ENCODE data around the gene ATOX1. TPM values are rescaled to one million over a fixed set of nuclear protein-coding genes. Genes with fewer than 3 reads are reported as not detected.

The ATOX1 gene
- total RNA-seq, 4 donors from 2014 or later, result 59.0 to 185 (median 92.1) TPM

GRCh38 chr5:151708126-151708525 is 50.3 kb downstream of the ATOX1 start:
- Histone ChIP-seq H3K4me3 (no peak overlapping the region), H3K36me3 (no peaks in the 10 kb centered on the region), H3K9me3 (no peaks in the 10 kb centered on the region), H3K27ac (no peak overlapping the region), H3K4me1 (peaks cover 7% of the 10 kb centered on the region), H3K27me3 (no peaks in the 10 kb centered on the region)
- no peak for DNase-seq (ENCODE audit: low spot score in 2 of 2)
- TF ChIP-seq POLR2AphosphoS5 (IDR thresholded peaks at IDR 0.05), result no peak
- no peak for TF ChIP-seq POLR2A (IDR thresholded peaks at IDR 0.05)
- no peak for TF ChIP-seq CTCF (IDR thresholded peaks at IDR 0.05)
- TF ChIP-seq EP300 (IDR thresholded peaks at IDR 0.05), result no peak

- no peak overlapping the region for H3K4me3 ChIP-seq
- no peaks in the 10 kb centered on the region for H3K36me3 ChIP-seq
- no peak for DNase-seq (ENCODE audit: low spot score in 2 of 2)
- H3K27me3 ChIP-seq, result no peaks in the 10 kb centered on the region
- peaks cover 7% of the 10 kb centered on the region for H3K4me1 ChIP-seq
- no peak overlapping the region for H3K27ac ChIP-seq
- WGBS, result 56% methylated on average over 2 of the region's 2 CpGs
- H3K9me3 ChIP-seq, result no peaks in the 10 kb centered on the region
- TF ChIP-seq POLR2A (IDR thresholded peaks at IDR 0.05), result no peak
- TF ChIP-seq POLR2AphosphoS5 (IDR thresholded peaks at IDR 0.05), result no peak
- TF ChIP-seq CTCF (IDR thresholded peaks at IDR 0.05), result no peak
- TF ChIP-seq EP300 (IDR thresholded peaks at IDR 0.05), result no peak
Observed at GRCh38 chr5:151707567-151707966, 50.9 kb downstream of the ATOX1 start.

GRCh38 chr5:151706906-151707305 is 51.5 kb downstream of the ATOX1 start:
- TF ChIP-seq CTCF (IDR thresholded peaks at IDR 0.05) (no peak), POLR2A (IDR thresholded peaks at IDR 0.05) (no peak), EP300 (IDR thresholded peaks at IDR 0.05) (no peak), POLR2AphosphoS5 (IDR thresholded peaks at IDR 0.05) (no peak)
- Histone ChIP-seq H3K9me3 (no peaks in the 10 kb centered on the region), H3K27ac (no peak overlapping the region), H3K4me1 (peaks cover 7% of the 10 kb centered on the region), H3K36me3 (no peaks in the 10 kb centered on the region), H3K27me3 (no peaks in the 10 kb centered on the region), H3K4me3 (no peak overlapping the region)
- no peak for DNase-seq (ENCODE audit: low spot score in 2 of 2)

GRCh38 chr5:151703780-151704179 is 54.7 kb downstream of the ATOX1 start:
- Histone ChIP-seq H3K9me3 (no peaks in the 10 kb centered on the region), H3K4me1 (peaks cover 16% of the 10 kb centered on the region), H3K36me3 (no peaks in the 10 kb centered on the region), H3K4me3 (no peak overlapping the region), H3K27me3 (no peaks in the 10 kb centered on the region), H3K27ac (no peak overlapping the region)
- TF ChIP-seq POLR2AphosphoS5 (IDR thresholded peaks at IDR 0.05) (no peak), EP300 (IDR thresholded peaks at IDR 0.05) (no peak), POLR2A (IDR thresholded peaks at IDR 0.05) (no peak), CTCF (IDR thresholded peaks at IDR 0.05) (no peak)
- DNase-seq (ENCODE audit: low spot score in 2 of 2), result no peak
- WGBS, result 81% methylated on average over 1 of the region's 1 CpG

GRCh38 chr5:151703227-151703626 is 55.2 kb downstream of the ATOX1 start:
- 57% methylated on average over 1 of the region's 1 CpG for WGBS
- TF ChIP-seq POLR2A (IDR thresholded peaks at IDR 0.05), result no peak
- TF ChIP-seq EP300 (IDR thresholded peaks at IDR 0.05), result no peak
- TF ChIP-seq POLR2AphosphoS5 (IDR thresholded peaks at IDR 0.05), result no peak
- TF ChIP-seq CTCF (IDR thresholded peaks at IDR 0.05), result no peak
- Histone ChIP-seq H3K36me3 (no peaks in the 10 kb centered on the region), H3K27ac (no peak overlapping the region), H3K4me1 (peaks cover 20% of the 10 kb centered on the region), H3K9me3 (no peaks in the 10 kb centered on the region), H3K27me3 (no peaks in the 10 kb centered on the region), H3K4me3 (no peak overlapping the region)
- no peak for DNase-seq (ENCODE audit: low spot score in 2 of 2)
